G401 (cell line): ENCODE data around the gene CAMTA1. TPM values are rescaled to one million over a fixed set of nuclear protein-coding genes. Genes with fewer than 3 reads are reported as not detected.

Source experiments
- DNase-seq: peaks from one replicate; pipeline ENCODE4 v3.0.0-alpha.2; 2015; ENCODE audit warnings: low spot score
- in situ Hi-C: cut with HindIII; loops from 2 replicates; pipeline ENCODE4 v1.10.0; 2016; ENCODE audit warnings: low sequenced_read_pairs, mixed read lengths
- total RNA-seq: library from RNA; depleted of rRNA; stranded (reverse); fragments of >200 nt; shearing (Covaris generic); gene quantifications from 2 replicates; pipeline ENCODE4 v1.2.3, GENCODE V29; 2014

CAMTA1 gene
- total RNA-seq, 1 experiment from 2014 or later, result 137 TPM

DNA sequence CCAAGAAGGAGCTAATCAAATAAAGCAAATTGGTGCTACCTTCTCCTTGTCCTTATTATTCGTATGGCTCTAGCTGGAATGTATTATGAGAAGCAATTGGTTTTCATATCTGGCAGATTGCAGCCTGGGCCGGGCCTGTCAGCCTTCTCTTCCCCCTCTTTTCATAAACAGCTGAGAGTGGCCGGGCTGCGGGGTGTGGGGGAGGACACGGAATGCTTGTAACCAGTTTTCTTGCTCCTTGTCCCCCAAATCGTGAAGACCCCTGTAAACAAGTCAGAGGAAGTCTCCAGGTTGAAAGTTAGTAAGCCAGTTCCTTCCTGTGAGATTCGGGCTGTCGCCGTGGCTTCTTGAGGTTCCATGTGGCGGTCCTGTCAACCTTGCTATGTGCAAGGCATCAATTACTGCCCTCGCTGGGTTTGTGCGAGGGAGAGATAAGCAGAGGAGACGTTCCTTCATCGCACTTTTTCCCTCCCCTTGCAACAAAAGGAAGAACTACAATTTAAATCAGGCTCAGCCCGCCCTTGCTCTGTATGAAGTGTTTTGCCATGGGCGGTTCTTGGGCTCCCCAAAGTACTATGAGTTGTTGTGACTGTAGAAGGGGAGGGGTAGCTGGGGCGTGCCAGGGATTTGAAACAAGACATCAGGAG is 450.7 kb downstream of the CAMTA1 start:
- no peak for DNase-seq
- in situ Hi-C loops, result no loop called here

DNA sequence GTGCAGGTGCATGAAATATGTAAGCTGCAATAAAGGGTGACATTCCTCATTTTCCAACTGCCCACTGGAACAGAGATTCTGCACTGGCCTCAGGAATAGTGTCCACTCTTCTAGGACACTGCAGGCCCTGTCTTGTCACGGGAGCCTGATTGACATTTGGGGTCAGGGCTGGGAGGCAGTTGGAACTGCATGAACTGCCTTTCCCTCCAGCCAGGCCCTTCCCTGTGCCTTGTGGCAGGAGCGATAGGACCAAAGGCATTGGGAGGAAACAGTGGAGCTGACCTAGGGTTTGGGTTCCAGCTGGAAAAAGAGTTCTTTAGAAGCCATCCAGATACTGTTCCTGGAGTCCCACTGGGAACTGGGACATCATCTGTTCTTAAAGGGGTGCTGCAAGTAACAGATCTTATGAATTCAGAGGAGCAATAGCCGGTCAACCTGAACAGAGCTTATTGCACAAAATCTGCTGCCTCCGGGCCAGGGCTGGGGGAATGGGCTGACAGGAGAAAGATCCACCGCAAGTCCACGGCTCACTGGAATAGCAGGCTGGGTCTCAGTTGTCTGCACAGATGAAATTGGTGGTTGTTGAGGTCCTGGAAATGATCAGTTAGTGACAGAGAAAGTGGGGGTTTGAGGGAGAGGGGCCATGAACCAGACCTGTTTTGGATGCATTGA is 451.7 kb downstream of the CAMTA1 start:
- no peak for DNase-seq
- in situ Hi-C loops, result no loop called here

DNA sequence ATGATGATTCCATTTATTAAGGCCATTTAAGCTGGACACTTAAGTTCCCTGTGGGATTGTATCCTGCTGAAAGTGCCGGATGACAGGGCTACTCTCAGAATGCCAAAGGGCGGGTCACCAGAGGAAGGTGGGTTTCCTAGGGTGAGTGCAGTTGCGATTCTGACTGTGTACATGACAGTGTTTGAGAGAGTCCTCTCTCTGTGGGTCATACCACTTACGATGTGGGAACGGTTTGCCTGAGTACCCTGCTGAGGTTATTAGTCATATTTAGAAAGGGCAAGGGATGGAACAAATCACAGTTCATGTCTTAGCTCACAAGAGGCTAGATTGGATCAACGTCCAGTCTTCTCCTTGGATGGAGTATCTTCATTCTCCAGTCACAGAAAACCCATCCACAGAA is 461.9 kb downstream of the CAMTA1 start:
- in situ Hi-C loops, result no loop called here
- no peak for DNase-seq

- in situ Hi-C loops, result no loop called here
- no peak for DNase-seq
Observed at GRCh38 chr1:7247791-7248548, 462.7 kb downstream of the CAMTA1 start.

GRCh38 chr1:7248549-7249199 is 463.4 kb downstream of the CAMTA1 start:
- in situ Hi-C loops, result no loop called here
- DNase-seq, result no peak

DNA sequence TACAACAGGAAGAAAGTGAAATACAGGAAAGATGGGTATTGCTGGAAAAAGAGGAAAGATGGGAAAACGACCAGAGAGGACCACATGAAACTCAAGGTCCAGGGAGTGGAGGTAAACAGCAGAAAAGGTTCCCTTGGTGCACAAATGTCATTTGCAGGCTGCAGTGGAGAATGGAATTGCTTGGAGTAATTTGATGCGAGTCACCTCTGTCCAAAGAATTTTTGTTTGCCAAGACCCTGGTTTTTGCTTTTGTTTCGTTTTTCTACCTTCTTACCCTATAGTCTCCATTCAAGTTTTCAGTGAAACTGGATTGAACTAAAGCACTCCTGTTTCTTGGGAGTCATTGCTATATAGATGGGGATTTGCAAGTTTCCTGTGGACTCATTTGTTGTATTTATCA is 464.3 kb downstream of the CAMTA1 start:
- DNase-seq, result no peak
- in situ Hi-C loops, result no loop called here

GRCh38 chr1:7250176-7250575 is 464.9 kb downstream of the CAMTA1 start:
- no peak for DNase-seq
- in situ Hi-C loops, result no loop called here

DNA sequence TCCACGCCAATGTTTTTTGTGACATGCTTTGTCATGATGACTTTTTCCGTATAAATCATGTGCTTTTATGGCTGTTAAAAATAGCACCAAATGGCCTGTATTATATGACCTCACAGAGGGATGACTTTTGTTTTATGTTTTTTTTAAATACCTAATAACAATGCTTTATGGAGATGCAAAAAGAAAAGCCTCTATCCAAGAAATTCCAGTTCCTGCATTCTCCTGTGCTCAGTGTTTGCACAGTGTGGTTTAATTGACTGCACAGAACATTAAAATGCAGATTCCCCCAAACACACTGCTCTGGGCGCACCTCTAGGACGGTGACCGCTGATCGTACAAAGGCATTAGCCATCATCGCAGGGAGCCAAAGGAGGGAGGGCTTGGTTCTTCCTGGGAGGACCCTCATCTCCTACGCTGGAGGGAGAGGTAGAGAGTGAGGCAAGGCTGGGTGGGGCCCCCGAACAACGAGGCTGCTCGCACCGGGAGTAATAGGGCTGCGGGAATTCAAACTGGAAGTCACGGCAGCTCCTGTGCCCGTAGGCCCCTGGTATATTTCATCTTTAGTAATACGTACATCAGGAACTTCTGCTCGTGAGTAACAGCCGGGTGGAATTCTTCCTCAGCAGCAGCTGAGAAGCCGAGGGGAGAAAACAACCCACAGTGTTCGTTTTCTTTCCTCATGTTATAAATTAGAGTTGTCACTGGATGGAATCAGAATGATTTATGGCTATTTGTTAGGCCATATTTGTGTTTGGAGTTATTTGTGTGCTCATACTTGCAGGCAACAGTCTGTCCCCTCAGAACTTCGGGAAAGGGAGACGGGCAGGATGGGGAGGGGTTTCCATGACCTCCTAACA is 465.6 kb downstream of the CAMTA1 start:
- in situ Hi-C loops, result no loop called here
- DNase-seq, result no peak

DNA sequence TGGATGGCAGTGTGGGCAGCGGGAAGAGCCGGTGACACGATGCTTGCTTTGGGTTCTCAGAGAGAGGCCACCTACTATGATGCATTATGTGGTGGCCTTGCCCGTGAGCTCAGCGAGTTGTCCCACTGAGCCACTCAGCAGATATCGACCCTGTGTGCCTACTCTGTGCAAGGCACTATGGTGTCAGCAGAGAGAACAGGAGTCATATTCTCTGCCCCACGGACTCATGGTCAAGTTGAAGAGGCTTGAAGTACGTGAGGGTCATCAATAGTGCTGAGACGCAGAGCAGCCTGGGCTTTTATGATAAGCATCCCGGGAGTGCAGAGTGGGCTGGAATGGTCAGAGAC is 466.2 kb downstream of the CAMTA1 start:
- in situ Hi-C loops, result no loop called here
- no peak for DNase-seq

GRCh38 chr1:7252411-7253117 is 467.3 kb downstream of the CAMTA1 start:
- DNase-seq, result no peak
- in situ Hi-C loops, result no loop called here

GRCh38 chr1:7253118-7253480 is 467.8 kb downstream of the CAMTA1 start:
- no peak for DNase-seq
- in situ Hi-C loops, result no loop called here

- in situ Hi-C loops, result no loop called here
- no peak for DNase-seq
Observed at GRCh38 chr1:7253988-7254587, 468.8 kb downstream of the CAMTA1 start.

DNA sequence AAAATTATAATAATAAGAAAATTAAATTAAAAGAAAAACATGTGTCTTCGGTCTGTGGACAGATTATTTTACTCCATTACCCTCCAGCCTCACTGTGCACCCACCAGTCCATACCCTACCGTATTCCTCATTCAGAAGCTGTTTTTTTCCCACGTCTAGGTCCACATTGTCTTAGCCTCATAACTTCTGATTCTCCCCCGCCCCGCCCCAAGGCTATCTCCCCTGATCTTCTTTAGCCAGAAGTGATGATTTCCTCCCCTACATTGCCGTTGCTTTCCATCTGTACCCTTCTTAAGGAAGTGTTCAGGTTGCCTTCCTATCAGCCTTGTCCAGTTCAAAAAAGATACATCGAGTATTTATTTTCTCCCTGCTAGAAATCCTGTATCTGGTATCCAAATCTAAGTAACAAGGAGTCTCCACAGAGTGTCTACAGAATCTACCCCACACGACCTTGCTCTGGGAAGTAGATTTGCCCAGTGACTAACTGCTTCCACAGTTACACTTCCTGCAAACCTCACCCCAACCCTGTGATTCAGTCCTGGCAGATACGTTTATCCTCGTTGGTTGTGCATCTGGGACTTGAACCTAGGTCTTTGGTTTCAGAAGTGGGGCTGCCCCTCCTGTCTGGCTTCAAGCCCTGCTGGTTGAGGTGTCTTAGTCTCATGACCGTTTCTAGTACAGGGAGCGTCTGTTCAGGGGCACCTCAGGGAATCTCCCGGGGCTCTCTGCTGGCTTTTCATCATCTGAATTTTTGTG is 470.2 kb downstream of the CAMTA1 start:
- in situ Hi-C loops, result no loop called here

GRCh38 chr1:7256526-7256925 is 471.3 kb downstream of the CAMTA1 start:
- in situ Hi-C loops, result no loop called here
- DNase-seq, result no peak

More for the DNA sequence above, 470.2 kb downstream of the CAMTA1 start:
- DNase-seq, result no peak

GRCh38 chr1:7257225-7257624 is 472.0 kb downstream of the CAMTA1 start:
- DNase-seq, result no peak
- in situ Hi-C loops, result no loop called here

- no peak for DNase-seq
- in situ Hi-C loops, result no loop called here
Observed at GRCh38 chr1:7258589-7259135, 473.4 kb downstream of the CAMTA1 start.

- DNase-seq, result no peak
- in situ Hi-C loops, result no loop called here
Observed at GRCh38 chr1:7259955-7260354, 474.7 kb downstream of the CAMTA1 start.
